WTC11 (cell line): Measurements from ENCODE around the gene PRKRIP1. TPM values are rescaled to one million over a fixed set of nuclear protein-coding genes. Genes with fewer than 3 reads are reported as not detected.
A peak's percentile ranks its signal among the peaks of the same experiment; 100 is the strongest.

Source experiments
- ATAC-seq: fragments of 200-7000 bp; cut with Tn5 transposase; 2 replicates; pipeline ENCODE4 v1.10.0; 2021; ENCODE audit warnings: mild to moderate bottlenecking, moderate library complexity
- CTCF ChIA-PET: fragments of 300-600 bp; sonication (Branson Sonifier 250); formaldehyde crosslinking; loops from one replicate; lab custom pipeline; 2021; ENCODE audit warnings: antibody characterized with exemption; lab: Charles Lee
- POLR2A ChIA-PET: fragments of 350-600 bp; sonication (Branson Sonifier 250); formaldehyde crosslinking; loops from one replicate; lab custom pipeline; 2021; ENCODE audit warnings: antibody characterized with exemption; lab: Charles Lee
- DNase-seq: peaks from one replicate; pipeline ENCODE4 v3.0.0; 2021; ENCODE audit warnings: low spot score
- H3K27ac Mint-ChIP-seq: 2 replicates; pipeline ENCODE4 v1.8.0; 2021; ENCODE audit warnings: mixed read lengths
- H3K27me3 Mint-ChIP-seq: 2 replicates; pipeline ENCODE4 v1.8.0; 2021; ENCODE audit warnings: low read depth, mild to moderate bottlenecking, moderate library complexity, mixed read lengths
- H3K36me3 Mint-ChIP-seq: 2 replicates; pipeline ENCODE4 v1.8.0; 2021; ENCODE audit warnings: mixed read lengths
- H3K4me1 Mint-ChIP-seq: 2 replicates; pipeline ENCODE4 v1.8.0; 2022; ENCODE audit warnings: mixed read lengths
- H3K4me3 Mint-ChIP-seq: 2 replicates; pipeline ENCODE4 v1.8.0; 2021; ENCODE audit warnings: mild to moderate bottlenecking, moderate library complexity, mixed read lengths
- H3K9me3 Mint-ChIP-seq: 2 replicates; pipeline ENCODE4 v1.8.0; 2021; ENCODE audit warnings: mixed read lengths
- MXD4 ChIP-seq: fragments of 250-450 bp; sonication (Bioruptor Pico); IDR thresholded peaks from 2 replicates; pipeline ENCODE4 v1.8.0; 2021; ENCODE audit warnings: mild to moderate bottlenecking, moderate library complexity, borderline replicate concordance
- NFYB ChIP-seq: sonication (generic); formaldehyde crosslinking; conservative IDR thresholded peaks from 2 replicates; pipeline ENCODE4 v1.8.0; 2022; ENCODE audit warnings: low read depth, missing genetic modification reagents
- TCF7 ChIP-seq: sonication (generic); formaldehyde crosslinking; IDR thresholded peaks from 2 replicates; pipeline ENCODE4 v1.8.0; 2022; ENCODE audit warnings: mild to moderate bottlenecking, low read depth, missing genetic modification reagents, moderate library complexity
- ZNF138 ChIP-seq: sonication (generic); formaldehyde crosslinking; conservative IDR thresholded peaks from 2 replicates; pipeline ENCODE4 v1.8.1; 2022; ENCODE audit warnings: mild to moderate bottlenecking, moderate library complexity, missing genetic modification reagents
- total RNA-seq: library from RNA; stranded (reverse); gene quantifications from 3 replicates; pipeline ENCODE4 v1.2.3, GENCODE V29; 2021
- TF ChIP-seq, protein P1 (sequence below): sonication (generic); formaldehyde crosslinking; IDR thresholded peaks from 2 replicates; pipeline ENCODE4 v1.8.0; 2022; ENCODE audit warnings: mild to moderate bottlenecking, missing genetic modification reagents
- TF ChIP-seq, protein P2 (sequence below): fragments of 250-450 bp; sonication (Bioruptor Pico); IDR thresholded peaks from 2 replicates; pipeline ENCODE4 v1.9.0; 2021; ENCODE audit warnings: mild to moderate bottlenecking, borderline replicate concordance
- TF ChIP-seq, protein P3 (sequence below): sonication (generic); formaldehyde crosslinking; IDR thresholded peaks from 2 replicates; pipeline ENCODE4 v1.8.1; 2023; ENCODE audit warnings: mild to moderate bottlenecking, missing genetic modification reagents, moderate library complexity
- TF ChIP-seq, protein P4 (sequence below): sonication (generic); formaldehyde crosslinking; IDR thresholded peaks from 2 replicates; pipeline ENCODE4 v1.8.1; 2022; ENCODE audit warnings: missing genetic modification reagents, borderline replicate concordance
- TF ChIP-seq, protein P5 (sequence below): sonication (generic); formaldehyde crosslinking; conservative IDR thresholded peaks from 2 replicates; pipeline ENCODE4 v1.8.1; 2022; ENCODE audit warnings: mild to moderate bottlenecking, missing genetic modification reagents

PRKRIP1 gene
- total RNA-seq, 1 experiment from 2014 or later: 27.5 TPM

DNA sequence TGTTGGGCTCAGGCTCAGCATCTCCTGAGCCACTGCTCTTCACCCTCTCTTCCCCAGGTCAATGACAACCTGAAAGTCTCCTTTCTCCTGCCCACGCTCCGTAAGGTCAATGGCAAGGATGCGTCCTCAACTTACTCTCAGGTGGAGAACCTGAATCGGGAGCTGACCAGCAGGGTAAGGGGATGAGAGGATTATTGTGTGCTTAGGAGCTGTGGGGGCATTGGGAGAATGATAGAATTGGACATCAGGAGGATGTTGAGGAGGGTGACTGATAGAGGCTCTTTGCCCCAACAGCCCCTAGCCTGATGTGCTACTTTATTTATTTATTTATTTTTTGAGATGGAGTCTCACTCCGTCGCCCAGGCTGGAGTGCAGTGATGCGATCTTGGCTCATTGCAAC, 69.9 kb downstream of the PRKRIP1 start:
- Mint-ChIP-seq H3K27me3 (no peaks in the 10 kb centered on the region), H3K27ac (no peak overlapping the region), H3K36me3 (no peaks in the 10 kb centered on the region), H3K4me1 (peaks cover 8% of the 10 kb centered on the region), H3K9me3 (no peaks in the 10 kb centered on the region), H3K4me3 (peak overlapping the region; percentile 78)
- CTCF ChIA-PET: interaction anchor here (0.6 to 3.0 kb wide), 6 partner anchors 11 to 696 kb away, joined by 3 to 14 read pairs (median 5); no protein-coding TSS in a partner anchor
- ATAC-seq (no peak), DNase-seq (no peak)
- TF ChIP-seq, protein P1, sequence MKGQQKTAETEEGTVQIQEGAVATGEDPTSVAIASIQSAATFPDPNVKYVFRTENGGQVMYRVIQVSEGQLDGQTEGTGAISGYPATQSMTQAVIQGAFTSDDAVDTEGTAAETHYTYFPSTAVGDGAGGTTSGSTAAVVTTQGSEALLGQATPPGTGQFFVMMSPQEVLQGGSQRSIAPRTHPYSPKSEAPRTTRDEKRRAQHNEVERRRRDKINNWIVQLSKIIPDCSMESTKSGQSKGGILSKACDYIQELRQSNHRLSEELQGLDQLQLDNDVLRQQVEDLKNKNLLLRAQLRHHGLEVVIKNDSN (CRISPR knock-in tag): no peak
- TF ChIP-seq, protein P2, sequence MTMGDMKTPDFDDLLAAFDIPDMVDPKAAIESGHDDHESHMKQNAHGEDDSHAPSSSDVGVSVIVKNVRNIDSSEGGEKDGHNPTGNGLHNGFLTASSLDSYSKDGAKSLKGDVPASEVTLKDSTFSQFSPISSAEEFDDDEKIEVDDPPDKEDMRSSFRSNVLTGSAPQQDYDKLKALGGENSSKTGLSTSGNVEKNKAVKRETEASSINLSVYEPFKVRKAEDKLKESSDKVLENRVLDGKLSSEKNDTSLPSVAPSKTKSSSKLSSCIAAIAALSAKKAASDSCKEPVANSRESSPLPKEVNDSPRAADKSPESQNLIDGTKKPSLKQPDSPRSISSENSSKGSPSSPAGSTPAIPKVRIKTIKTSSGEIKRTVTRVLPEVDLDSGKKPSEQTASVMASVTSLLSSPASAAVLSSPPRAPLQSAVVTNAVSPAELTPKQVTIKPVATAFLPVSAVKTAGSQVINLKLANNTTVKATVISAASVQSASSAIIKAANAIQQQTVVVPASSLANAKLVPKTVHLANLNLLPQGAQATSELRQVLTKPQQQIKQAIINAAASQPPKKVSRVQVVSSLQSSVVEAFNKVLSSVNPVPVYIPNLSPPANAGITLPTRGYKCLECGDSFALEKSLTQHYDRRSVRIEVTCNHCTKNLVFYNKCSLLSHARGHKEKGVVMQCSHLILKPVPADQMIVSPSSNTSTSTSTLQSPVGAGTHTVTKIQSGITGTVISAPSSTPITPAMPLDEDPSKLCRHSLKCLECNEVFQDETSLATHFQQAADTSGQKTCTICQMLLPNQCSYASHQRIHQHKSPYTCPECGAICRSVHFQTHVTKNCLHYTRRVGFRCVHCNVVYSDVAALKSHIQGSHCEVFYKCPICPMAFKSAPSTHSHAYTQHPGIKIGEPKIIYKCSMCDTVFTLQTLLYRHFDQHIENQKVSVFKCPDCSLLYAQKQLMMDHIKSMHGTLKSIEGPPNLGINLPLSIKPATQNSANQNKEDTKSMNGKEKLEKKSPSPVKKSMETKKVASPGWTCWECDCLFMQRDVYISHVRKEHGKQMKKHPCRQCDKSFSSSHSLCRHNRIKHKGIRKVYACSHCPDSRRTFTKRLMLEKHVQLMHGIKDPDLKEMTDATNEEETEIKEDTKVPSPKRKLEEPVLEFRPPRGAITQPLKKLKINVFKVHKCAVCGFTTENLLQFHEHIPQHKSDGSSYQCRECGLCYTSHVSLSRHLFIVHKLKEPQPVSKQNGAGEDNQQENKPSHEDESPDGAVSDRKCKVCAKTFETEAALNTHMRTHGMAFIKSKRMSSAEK (CRISPR knock-in tag): no peak
- TF ChIP-seq MXD4 (no peak), ZNF138 (CRISPR knock-in tag) (no peak), TCF7 (no peak)
- TF ChIP-seq, protein P3, sequence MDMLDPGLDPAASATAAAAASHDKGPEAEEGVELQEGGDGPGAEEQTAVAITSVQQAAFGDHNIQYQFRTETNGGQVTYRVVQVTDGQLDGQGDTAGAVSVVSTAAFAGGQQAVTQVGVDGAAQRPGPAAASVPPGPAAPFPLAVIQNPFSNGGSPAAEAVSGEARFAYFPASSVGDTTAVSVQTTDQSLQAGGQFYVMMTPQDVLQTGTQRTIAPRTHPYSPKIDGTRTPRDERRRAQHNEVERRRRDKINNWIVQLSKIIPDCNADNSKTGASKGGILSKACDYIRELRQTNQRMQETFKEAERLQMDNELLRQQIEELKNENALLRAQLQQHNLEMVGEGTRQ (CRISPR knock-in tag): no peak
- TF ChIP-seq, protein P4, sequence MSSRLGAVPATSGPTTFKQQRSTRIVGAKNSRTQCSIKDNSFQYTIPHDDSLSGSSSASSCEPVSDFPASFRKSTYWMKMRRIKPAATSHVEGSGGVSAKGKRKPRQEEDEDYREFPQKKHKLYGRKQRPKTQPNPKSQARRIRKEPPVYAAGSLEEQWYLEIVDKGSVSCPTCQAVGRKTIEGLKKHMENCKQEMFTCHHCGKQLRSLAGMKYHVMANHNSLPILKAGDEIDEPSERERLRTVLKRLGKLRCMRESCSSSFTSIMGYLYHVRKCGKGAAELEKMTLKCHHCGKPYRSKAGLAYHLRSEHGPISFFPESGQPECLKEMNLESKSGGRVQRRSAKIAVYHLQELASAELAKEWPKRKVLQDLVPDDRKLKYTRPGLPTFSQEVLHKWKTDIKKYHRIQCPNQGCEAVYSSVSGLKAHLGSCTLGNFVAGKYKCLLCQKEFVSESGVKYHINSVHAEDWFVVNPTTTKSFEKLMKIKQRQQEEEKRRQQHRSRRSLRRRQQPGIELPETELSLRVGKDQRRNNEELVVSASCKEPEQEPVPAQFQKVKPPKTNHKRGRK: no peak
- POLR2A ChIA-PET: no interaction called here

DNA sequence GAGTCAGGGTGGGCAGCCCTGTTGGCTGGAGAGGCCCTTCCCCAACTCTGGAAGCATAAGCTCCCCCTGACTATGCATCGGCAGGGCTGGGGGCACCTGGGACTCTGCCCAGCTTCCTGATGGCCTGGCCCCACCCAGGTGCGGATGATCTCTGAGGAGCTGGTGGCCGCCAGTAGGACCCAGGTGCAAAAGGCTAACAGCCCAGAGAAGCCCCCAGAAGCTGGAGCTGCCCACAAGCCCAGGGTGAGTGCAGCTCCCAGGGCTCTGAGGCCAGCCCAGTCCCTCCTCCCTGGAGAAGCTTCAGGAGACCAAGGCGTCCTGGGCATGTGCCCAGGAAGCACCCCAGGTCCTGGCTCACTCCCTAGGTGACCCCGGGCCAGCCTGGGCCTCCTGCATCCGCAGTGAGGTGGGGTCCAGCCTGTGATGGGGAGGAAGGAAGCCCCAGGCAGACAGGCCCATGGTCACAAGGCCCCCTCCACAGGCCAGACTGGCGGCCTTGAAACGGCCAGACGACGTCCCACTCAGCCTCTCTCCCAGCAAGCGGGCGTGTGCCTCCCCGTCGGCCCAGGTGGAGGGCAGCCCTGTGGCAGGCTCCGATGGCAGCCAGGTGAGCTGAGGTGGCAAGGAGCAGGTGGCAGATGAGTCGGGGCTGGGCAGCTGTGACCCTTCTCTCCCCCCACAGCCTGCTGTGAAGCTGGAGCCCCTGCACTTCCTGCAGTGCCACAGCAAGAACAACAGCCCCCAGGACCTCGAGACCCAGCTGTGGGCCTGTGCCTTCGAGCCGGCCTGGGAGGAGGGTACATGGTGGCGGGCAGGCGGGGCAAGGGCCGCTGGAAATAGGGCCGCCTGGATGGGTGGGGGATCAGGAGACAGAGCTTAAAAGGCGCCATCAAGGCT, 71.7 kb downstream of the PRKRIP1 start:
- Mint-ChIP-seq H3K27me3 (no peaks in the 10 kb centered on the region), H3K4me1 (peaks cover 8% of the 10 kb centered on the region), H3K36me3 (peaks cover 3% of the 10 kb centered on the region; the same call in 1 of the 2 replicates), H3K9me3 (no peaks in the 10 kb centered on the region), H3K4me3 (no peak overlapping the region)
- ChIA-PET CTCF (interaction anchor here (0.6 to 1.9 kb wide), 12 partner anchors 11 to 838 kb away, joined by 3 to 11 read pairs (median 4); partner anchors contain the start of gene PRKRIP1), POLR2A (interaction anchor here (0.6 kb wide), 1 partner anchor 527 kb away, joined by 3 read pairs; no protein-coding TSS in a partner anchor)
- no peak for ATAC-seq
- TF ChIP-seq, protein P5, sequence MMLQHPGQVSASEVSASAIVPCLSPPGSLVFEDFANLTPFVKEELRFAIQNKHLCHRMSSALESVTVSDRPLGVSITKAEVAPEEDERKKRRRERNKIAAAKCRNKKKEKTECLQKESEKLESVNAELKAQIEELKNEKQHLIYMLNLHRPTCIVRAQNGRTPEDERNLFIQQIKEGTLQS (CRISPR knock-in tag): 0 out of 2 replicates have a peak, but pooled peaks have one; percentile 26
- TF ChIP-seq NFYB (CRISPR knock-in tag) (0 out of 2 replicates have a peak, but pooled peaks have one; percentile 8), TCF7 (no peak)
- TF ChIP-seq, all 79 proteins: peak for 2
- H3K27ac Mint-ChIP-seq: no peak overlapping the region
- DNase-seq: no peak
